GM23338 (cell line): ENCODE measurements around the gene HNRNPR. TPM values are rescaled to one million over a fixed set of nuclear protein-coding genes. Genes with fewer than 3 reads are reported as not detected.
"Not testable (repeated sequence)": the region's sequence is repeated elsewhere in the genome, so short reads cannot be mapped to it uniquely, and the experiment has no call there.

Source experiments
- ATAC-seq: fragments of 200-7000 bp; cut with Tn5 transposase; 3 replicates; pipeline ENCODE4 v1.9.1; 2020
- DNase-seq: peaks from one replicate; pipeline ENCODE4 v3.0.0-alpha.2; 2015; ENCODE audit warnings: low spot score
- H2AFZ ChIP-seq: fragments of 200-600 bp; sonication (generic); 2 replicates; pipeline ENCODE4 v1.8.0; 2016; ENCODE audit warnings: antibody characterized with exemption, mild to moderate bottlenecking, moderate library complexity
- H3F3A ChIP-seq: fragments of 200-600 bp; sonication (generic); replicated peaks from 2 replicates; pipeline ENCODE4 v1.8.0; 2017; ENCODE audit warnings: antibody characterized with exemption, mixed run types, low read depth
- H3K27ac ChIP-seq: fragments of 200-600 bp; sonication (generic); 2 replicates; pipeline ENCODE4 v1.6.1; 2016; ENCODE audit warnings: low read depth
- H3K27me3 ChIP-seq: fragments of 200-600 bp; sonication (generic); 2 replicates; pipeline ENCODE4 v1.8.0; 2016; ENCODE audit warnings: mild to moderate bottlenecking, mixed run types, moderate library complexity; ENCODE audit not compliant: insufficient read depth
- H3K36me3 ChIP-seq: fragments of 200-600 bp; sonication (generic); 2 replicates; pipeline ENCODE4 v1.8.0; 2016; ENCODE audit warnings: mild to moderate bottlenecking; ENCODE audit not compliant: insufficient read depth
- H3K4me1 ChIP-seq: fragments of 200-600 bp; sonication (generic); 2 replicates; pipeline ENCODE4 v1.8.0; 2016; ENCODE audit warnings: mild to moderate bottlenecking, moderate library complexity; ENCODE audit not compliant: insufficient read depth
- H3K4me2 ChIP-seq: fragments of 200-600 bp; sonication (generic); 2 replicates; pipeline ENCODE4 v1.7.1; 2017; ENCODE audit warnings: mixed run types
- H3K4me3 ChIP-seq: fragments of 200-600 bp; sonication (generic); 2 replicates; pipeline ENCODE4 v1.6.1; 2016; ENCODE audit warnings: mixed run types
- H3K79me2 ChIP-seq: fragments of 200-600 bp; sonication (generic); replicated peaks from 2 replicates; pipeline ENCODE4 v1.8.0; 2017; ENCODE audit warnings: mild to moderate bottlenecking; ENCODE audit not compliant: insufficient read depth
- H3K9me2 ChIP-seq: fragments of 200-600 bp; sonication (generic); 2 replicates; pipeline ENCODE4 v1.8.0; 2017; ENCODE audit not compliant: insufficient read depth
- H4K20me1 ChIP-seq: fragments of 200-600 bp; sonication (generic); replicated peaks from 2 replicates; pipeline ENCODE4 v1.8.0; 2017; ENCODE audit warnings: mild to moderate bottlenecking; ENCODE audit not compliant: insufficient read depth
- H3K27ac Mint-ChIP-seq: 2 replicates; pipeline ENCODE4 v1.8.0; 2020; ENCODE audit warnings: inconsistent platforms, mild to moderate bottlenecking, moderate library complexity, mixed read lengths
- H3K27me3 Mint-ChIP-seq: 3 replicates; pipeline ENCODE4 v1.8.0; 2022; ENCODE audit warnings: low read depth, mild to moderate bottlenecking, moderate library complexity, mixed read lengths, inconsistent platforms; ENCODE audit not compliant: insufficient read depth, poor library complexity
- H3K36me3 Mint-ChIP-seq: 3 replicates; pipeline ENCODE4 v1.8.0; 2021; ENCODE audit warnings: low read depth, mild to moderate bottlenecking, inconsistent platforms, moderate library complexity, mixed read lengths
- H3K4me1 Mint-ChIP-seq: 3 replicates; pipeline ENCODE4 v1.8.0; 2020; ENCODE audit warnings: mild to moderate bottlenecking, inconsistent platforms, mixed read lengths
- H3K4me3 Mint-ChIP-seq: 3 replicates; pipeline ENCODE4 v1.8.0; 2021; ENCODE audit warnings: moderate library complexity, mild to moderate bottlenecking, inconsistent platforms, mixed read lengths
- H3K9me3 Mint-ChIP-seq: 3 replicates; pipeline ENCODE4 v1.8.0; 2020; ENCODE audit warnings: moderate library complexity, mild to moderate bottlenecking, inconsistent platforms, mixed read lengths
- EZH2 ChIP-seq: fragments of 200-600 bp; sonication (generic); IDR thresholded peaks from one replicate; pipeline ENCODE4 v1.8.0; 2017; ENCODE audit warnings: antibody characterized with exemption, mild to moderate bottlenecking, low read depth; ENCODE audit not compliant: unreplicated experiment
- EZH2phosphoT487 ChIP-seq: fragments of 200-600 bp; sonication (generic); IDR thresholded peaks from one replicate; pipeline ENCODE4 v1.8.1; 2018; ENCODE audit warnings: antibody characterized with exemption; ENCODE audit not compliant: unreplicated experiment
- JUNB ChIP-seq: IDR thresholded peaks from one replicate; pipeline ENCODE4 v1.6.1; 2016; ENCODE audit warnings: antibody characterized with exemption; ENCODE audit not compliant: unreplicated experiment
- POLR2AphosphoS5 ChIP-seq: IDR thresholded peaks from 2 replicates; pipeline ENCODE4 v1.6.1; 2016; ENCODE audit warnings: antibody characterized with exemption, low read depth
- polyA plus RNA-seq: library from polyadenylated mRNA; unstranded; fragments of >200 nt; fragmentation: Nextera tagmentation; extraction: Ambion mirVana; gene quantifications from 2 replicates; pipeline ENCODE4 v1.2.1, GENCODE V29; 2016
- total RNA-seq: library from RNA; depleted of rRNA; stranded (reverse); fragments of >200 nt; shearing (Covaris generic); gene quantifications from 2 replicates; pipeline ENCODE4 v1.2.3, GENCODE V29; 2014
- TF ChIP-seq, protein P1 (sequence below), 2 experiments: fragments of 200-600 bp in 1 of 2; sonication (generic) in 1 of 2; conservative IDR thresholded peaks; 2 replicates each; pipeline versions ENCODE4 v1.5.1 to v1.6.1; 2016 to 2017; ENCODE audit warnings: antibody characterized with exemption in 2 of 2, low read depth in 2 of 2, mild to moderate bottlenecking in 2 of 2, moderate library complexity in 1 of 2
- TF ChIP-seq, protein P2 (sequence below): IDR thresholded peaks from 2 replicates; pipeline ENCODE4 v1.6.1; 2016; ENCODE audit warnings: antibody characterized with exemption
- TF ChIP-seq, protein P3 (sequence below): IDR thresholded peaks from one replicate; pipeline ENCODE4 v1.6.1; 2018; ENCODE audit warnings: antibody characterized with exemption; ENCODE audit not compliant: unreplicated experiment

HNRNPR gene
- total and polyA plus RNA-seq, 2 experiments from 2014 or later: 147 to 200 TPM

DNA sequence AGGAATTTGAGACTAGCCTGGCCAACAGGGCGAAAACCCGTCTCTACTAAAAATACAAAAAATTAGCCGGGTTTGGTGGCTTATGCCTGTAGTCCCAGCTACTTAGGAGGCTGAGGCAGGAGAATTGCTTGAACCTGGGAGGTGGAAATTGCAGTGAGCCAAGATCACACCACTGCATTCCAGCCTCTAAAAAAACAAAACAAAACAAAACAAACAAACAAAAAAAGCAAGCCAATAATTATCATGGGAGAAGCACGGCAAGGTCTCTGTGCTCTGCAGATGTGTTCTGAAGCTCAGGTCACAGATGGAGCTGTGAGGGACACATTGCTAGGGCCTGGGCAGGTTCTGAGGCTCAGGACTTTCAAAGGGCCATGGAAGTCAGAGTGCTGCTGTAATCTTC, 36.2 kb upstream of the HNRNPR start:
- not testable (repeated sequence) for ATAC-seq, H3K27ac Mint-ChIP-seq, H3K36me3 ChIP-seq, H3K27ac ChIP-seq, H3K9me2 ChIP-seq, H3K4me1 ChIP-seq, H3K4me3 ChIP-seq, H3K36me3 Mint-ChIP-seq, H4K20me1 ChIP-seq, H3K79me2 ChIP-seq, H3K4me2 ChIP-seq, DNase-seq, H2AFZ ChIP-seq, H3K9me3 Mint-ChIP-seq, H3F3A ChIP-seq, H3K4me1 Mint-ChIP-seq, H3K4me3 Mint-ChIP-seq
- H3K27me3 Mint-ChIP-seq: peaks cover 89% of the 10 kb centered on the region
- H3K27me3 ChIP-seq: peaks cover 100% of the 10 kb centered on the region

DNA sequence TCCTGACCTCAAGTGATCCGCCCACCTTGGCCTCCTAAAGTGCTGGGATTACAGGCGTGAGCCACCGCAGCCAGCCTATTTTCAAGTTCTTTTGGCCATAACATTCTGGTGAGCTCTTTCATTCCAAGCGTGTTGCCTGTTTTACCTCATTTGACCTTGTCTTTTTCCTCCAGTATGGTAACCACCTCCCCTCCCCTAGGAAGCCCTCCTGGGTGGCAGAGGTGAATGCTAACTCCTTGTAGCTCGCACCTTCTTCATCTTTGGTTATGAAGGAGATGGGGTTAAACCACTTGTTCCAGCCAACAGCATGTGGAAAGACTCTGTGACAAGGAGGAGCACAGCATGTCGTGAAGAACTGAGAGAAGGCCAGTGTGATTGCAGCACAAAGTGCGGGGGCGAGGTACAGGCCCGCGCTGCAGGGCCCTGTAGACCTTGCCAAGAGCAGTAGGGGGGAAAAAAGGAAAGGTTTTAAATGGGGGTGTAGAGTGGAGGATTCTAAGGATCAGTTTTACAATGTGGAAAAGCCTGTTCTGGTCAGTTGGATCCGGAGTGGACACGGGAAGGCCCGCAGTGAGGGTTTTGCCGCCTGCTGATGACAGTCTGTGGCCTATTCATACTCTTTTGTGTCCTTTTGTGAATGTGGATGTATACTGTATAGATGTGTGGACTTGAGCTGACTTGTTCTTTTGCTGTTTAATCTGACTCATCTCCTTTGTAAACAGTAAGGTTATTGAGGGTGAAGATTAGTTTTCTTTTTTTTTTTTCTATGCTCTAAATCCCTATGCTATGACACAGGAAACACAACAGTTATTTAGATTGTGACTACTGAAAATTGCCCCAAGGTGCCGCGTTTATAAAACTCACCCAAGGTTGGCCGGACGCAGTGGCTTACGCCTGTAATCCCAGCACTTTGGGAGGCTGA, 33.1 kb upstream of the HNRNPR start:
- Mint-ChIP-seq H3K27ac (no peak overlapping the region), H3K4me1 (peaks cover 15% of the 10 kb centered on the region), H3K27me3 (peaks cover 93% of the 10 kb centered on the region), H3K36me3 (no peaks in the 10 kb centered on the region), H3K9me3 (no peaks in the 10 kb centered on the region; the same call in 2 of the 3 replicates), H3K4me3 (no peak overlapping the region)
- Histone ChIP-seq H3K79me2 (no peaks in the 10 kb centered on the region), H2AFZ (no peak overlapping the region), H3K4me3 (no peak overlapping the region), H3K4me1 (peaks cover 17% of the 10 kb centered on the region), H3K36me3 (no peaks in the 10 kb centered on the region), H3K9me2 (no peaks in the 10 kb centered on the region), H3K27me3 (peaks cover 100% of the 10 kb centered on the region), H4K20me1 (peaks cover 16% of the 10 kb centered on the region), H3K4me2 (no peak overlapping the region), H3K27ac (no peak overlapping the region), H3F3A (no peaks in the 10 kb centered on the region)
- ATAC-seq (no peak; the same call in 2 of the 3 replicates), DNase-seq (no peak)
- TF ChIP-seq EZH2phosphoT487 (no peak), POLR2AphosphoS5 (no peak), JUNB (no peak), EZH2 (no peak)
- TF ChIP-seq, protein P1, sequence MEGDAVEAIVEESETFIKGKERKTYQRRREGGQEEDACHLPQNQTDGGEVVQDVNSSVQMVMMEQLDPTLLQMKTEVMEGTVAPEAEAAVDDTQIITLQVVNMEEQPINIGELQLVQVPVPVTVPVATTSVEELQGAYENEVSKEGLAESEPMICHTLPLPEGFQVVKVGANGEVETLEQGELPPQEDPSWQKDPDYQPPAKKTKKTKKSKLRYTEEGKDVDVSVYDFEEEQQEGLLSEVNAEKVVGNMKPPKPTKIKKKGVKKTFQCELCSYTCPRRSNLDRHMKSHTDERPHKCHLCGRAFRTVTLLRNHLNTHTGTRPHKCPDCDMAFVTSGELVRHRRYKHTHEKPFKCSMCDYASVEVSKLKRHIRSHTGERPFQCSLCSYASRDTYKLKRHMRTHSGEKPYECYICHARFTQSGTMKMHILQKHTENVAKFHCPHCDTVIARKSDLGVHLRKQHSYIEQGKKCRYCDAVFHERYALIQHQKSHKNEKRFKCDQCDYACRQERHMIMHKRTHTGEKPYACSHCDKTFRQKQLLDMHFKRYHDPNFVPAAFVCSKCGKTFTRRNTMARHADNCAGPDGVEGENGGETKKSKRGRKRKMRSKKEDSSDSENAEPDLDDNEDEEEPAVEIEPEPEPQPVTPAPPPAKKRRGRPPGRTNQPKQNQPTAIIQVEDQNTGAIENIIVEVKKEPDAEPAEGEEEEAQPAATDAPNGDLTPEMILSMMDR (conservative IDR thresholded peaks at IDR 0.05; ENCODE audit: low read depth in 2 of 2): no peak
- TF ChIP-seq, protein P2, sequence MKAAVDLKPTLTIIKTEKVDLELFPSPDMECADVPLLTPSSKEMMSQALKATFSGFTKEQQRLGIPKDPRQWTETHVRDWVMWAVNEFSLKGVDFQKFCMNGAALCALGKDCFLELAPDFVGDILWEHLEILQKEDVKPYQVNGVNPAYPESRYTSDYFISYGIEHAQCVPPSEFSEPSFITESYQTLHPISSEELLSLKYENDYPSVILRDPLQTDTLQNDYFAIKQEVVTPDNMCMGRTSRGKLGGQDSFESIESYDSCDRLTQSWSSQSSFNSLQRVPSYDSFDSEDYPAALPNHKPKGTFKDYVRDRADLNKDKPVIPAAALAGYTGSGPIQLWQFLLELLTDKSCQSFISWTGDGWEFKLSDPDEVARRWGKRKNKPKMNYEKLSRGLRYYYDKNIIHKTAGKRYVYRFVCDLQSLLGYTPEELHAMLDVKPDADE: no peak
- TF ChIP-seq, protein P3, sequence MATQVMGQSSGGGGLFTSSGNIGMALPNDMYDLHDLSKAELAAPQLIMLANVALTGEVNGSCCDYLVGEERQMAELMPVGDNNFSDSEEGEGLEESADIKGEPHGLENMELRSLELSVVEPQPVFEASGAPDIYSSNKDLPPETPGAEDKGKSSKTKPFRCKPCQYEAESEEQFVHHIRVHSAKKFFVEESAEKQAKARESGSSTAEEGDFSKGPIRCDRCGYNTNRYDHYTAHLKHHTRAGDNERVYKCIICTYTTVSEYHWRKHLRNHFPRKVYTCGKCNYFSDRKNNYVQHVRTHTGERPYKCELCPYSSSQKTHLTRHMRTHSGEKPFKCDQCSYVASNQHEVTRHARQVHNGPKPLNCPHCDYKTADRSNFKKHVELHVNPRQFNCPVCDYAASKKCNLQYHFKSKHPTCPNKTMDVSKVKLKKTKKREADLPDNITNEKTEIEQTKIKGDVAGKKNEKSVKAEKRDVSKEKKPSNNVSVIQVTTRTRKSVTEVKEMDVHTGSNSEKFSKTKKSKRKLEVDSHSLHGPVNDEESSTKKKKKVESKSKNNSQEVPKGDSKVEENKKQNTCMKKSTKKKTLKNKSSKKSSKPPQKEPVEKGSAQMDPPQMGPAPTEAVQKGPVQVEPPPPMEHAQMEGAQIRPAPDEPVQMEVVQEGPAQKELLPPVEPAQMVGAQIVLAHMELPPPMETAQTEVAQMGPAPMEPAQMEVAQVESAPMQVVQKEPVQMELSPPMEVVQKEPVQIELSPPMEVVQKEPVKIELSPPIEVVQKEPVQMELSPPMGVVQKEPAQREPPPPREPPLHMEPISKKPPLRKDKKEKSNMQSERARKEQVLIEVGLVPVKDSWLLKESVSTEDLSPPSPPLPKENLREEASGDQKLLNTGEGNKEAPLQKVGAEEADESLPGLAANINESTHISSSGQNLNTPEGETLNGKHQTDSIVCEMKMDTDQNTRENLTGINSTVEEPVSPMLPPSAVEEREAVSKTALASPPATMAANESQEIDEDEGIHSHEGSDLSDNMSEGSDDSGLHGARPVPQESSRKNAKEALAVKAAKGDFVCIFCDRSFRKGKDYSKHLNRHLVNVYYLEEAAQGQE: no peak
